HG03521 (cell line): ENCODE data around the gene PDS5B.
A peak's percentile ranks its signal among the peaks of the same experiment; 100 is the strongest.
"Not testable (repeated sequence)": the region's sequence is repeated elsewhere in the genome, so short reads cannot be mapped to it uniquely, and the experiment has no call there.

ENCODE experiments used
- ATAC-seq: cut with Tn5 transposase; IDR thresholded peaks from one replicate; pipeline ENCODE4 v1.9.1; 2021; ENCODE audit warnings: mild to moderate bottlenecking, moderate library complexity; ENCODE audit not compliant: unreplicated experiment

PDS5B gene

GRCh38 chr13:32761472-32761871 is 175.2 kb downstream of the PDS5B start:
- ATAC-seq: no peak

DNA sequence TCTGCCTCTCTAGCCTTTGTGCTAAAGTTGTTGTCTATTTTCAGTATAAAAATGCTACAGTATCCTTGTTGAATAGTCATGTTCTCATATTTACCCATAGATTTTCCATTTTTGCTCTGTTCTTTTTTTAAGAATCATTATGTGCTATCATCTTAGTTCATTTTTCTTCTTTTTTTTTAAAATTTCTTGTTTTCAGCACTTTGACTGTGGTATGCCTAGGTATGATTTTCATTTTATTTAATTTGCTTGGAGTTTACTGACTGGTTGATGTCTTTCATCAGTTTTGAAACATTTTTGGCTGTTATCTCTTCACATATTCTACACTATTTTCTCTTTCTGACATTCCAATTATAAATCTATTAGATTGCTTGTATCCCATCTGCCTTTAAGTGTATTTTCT is 192.9 kb downstream of the PDS5B start:
- no peak for ATAC-seq

DNA sequence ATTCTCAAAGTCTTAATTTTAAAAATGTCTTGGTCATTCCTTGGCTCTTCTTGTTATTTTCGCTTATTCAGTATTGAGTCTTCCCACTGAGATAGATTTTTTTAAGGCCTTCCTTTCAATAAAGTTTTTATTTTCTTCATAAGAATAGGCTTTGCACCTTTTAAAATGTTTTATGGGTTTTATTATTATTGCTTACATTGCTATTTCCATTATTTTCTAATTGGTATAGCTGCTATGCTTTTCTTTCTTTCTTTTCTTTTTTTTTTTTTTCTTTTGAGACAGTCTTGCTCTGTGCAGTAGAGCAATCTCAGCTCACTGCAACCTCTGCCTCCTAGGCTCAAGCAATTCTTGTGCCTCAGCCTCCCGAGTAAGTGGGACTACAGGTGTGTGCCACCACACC is 195.7 kb downstream of the PDS5B start:
- no peak for ATAC-seq

- ATAC-seq: no peak
Observed at GRCh38 chr13:32783067-32783466, 196.8 kb downstream of the PDS5B start.

DNA sequence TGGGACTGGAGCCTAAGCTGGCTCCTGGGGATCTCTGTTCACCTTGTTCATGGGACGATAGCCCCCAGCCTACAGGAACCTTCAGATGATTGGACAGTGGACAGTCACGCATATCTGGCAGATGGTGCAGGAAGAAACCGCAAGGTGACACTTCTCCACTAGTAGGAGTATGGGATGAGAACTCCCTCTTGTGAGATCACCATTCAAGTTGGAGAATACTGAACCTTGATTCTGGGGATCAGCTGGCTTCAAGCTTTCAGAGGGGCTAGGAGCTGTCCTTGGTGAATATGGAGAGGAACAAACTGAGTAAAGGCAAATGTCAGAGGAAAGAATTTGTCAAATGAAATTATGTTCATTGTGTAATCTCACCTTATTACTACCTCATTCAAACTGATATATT is 204.5 kb downstream of the PDS5B start:
- ATAC-seq: no peak

DNA sequence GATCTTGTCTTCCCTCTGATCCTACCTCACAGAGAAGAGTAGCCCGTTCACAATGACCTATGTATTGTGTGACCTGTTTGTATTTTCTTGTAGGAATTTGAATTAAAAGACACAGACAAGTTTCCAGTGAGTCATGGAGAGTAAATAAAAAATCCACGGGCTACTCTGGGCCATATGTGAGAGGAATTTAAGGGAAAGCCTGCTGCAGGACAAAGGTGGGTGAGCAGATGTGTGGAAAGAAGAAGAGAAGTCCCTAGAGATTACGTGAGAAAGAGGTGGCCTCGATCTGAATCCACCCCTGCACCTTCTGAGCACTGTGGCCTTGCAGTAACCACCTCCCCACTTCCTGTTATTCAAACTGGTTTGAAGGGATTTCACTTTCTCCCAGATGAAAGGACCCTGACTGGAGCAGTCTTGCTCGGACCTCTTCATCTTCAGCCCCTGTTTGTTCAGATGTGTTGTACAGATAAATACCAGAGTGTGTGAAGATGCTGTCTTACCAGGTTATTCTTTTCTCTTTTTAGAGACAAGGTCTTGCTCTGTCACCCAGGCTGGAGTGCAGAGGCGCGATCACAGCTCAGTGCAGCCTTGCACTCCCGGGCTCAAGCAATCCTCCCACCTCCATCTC is 205.4 kb downstream of the PDS5B start:
- peak; percentile 73 for ATAC-seq

- no peak for ATAC-seq
Observed at GRCh38 chr13:32796754-32797153, 210.5 kb downstream of the PDS5B start.

DNA sequence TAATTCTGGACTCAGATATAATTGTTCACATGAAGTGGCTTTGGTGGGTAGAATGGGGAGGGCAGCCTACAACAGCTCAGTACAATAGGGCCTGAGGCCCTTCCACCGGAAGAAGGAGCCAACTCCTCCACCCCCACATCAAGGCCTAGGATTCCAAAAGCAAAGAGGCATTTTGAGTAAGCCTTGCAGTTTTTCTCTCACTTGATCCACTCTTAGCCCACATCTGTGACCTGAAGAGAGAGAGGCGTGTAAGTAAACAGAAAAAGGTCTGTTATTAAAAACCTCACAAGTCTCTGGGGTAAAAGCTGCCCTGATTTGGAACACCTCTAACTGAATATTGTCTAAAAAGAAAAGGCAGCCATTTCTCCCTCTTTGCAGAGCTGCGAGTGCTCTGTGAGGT is 215.9 kb downstream of the PDS5B start:
- ATAC-seq: no peak

- ATAC-seq: no peak
Observed at GRCh38 chr13:32804673-32805230, 218.5 kb downstream of the PDS5B start.

GRCh38 chr13:32811297-32811800 is 225.1 kb downstream of the PDS5B start:
- peak; percentile 65 for ATAC-seq

DNA sequence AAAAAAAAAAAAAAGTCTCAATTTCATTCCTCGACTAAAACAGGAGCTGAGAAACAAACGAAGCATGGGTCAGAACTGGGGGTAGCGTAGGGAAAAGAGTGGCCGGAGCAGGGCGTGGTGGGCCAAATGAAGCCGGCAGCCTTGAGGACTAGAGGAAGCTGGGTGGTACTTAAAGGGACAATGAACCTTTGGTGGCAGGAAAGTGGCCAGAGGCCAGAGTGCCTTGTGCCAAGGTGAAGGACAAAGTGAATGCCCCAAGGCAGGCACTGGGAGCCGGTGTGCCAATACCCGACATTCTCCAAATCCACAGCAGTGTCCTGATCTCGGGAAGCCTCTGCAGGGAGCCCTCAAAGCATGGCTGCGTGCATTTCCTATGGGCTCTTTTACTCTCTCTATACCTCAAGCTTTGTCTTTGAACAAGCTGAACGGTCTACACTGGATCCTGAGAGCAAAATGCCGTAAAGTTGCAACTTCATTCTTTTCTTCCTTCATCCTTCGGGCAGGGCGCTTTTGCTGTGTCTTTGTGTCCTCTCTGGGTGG is 235.0 kb downstream of the PDS5B start:
- no peak for ATAC-seq

DNA sequence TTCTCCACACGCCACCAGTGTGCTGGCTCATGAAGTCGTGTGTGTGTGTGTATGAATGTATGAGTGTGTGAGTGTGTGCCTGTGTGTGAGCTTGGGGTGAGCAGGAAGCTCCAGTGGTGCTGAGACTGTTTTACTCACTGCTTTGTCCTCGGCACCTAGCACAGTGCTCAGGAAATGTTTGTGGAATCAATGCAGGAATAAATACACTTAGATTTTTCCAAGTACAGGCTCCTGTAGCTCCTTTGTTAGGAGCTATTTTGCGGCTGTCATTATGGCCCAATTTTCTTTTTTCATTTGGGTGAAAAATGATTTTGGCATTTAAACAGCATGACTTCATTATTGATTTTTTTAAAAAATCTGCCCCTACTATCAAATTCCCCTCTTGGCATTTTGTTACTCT is 236.5 kb downstream of the PDS5B start:
- ATAC-seq: no peak

- ATAC-seq: no peak
Observed at GRCh38 chr13:32823597-32823996, 237.3 kb downstream of the PDS5B start.

DNA sequence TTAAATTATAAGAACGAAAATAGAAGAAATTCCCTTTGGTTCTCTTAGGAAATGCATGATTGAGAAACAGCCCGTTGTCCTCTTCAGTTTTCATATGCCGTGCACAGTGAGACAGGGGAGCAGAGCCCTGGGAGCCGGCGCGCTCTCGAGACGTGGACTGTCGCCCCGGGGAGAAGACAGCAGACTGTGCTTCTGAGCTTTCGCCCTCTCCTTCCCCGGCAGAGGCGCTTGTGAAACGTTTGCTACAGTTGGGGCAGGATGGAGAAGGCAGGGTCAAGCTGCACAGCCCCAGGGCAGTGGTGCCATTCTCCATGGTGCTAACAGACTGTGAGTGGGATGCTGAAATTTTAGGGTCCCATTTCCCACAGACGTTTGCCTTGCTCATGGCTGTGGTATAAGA is 237.8 kb downstream of the PDS5B start:
- ATAC-seq: no peak

- ATAC-seq: no peak
Observed at GRCh38 chr13:32824675-32825074, 238.4 kb downstream of the PDS5B start.

- no peak for ATAC-seq
Observed at GRCh38 chr13:32825481-32825880, 239.2 kb downstream of the PDS5B start.

DNA sequence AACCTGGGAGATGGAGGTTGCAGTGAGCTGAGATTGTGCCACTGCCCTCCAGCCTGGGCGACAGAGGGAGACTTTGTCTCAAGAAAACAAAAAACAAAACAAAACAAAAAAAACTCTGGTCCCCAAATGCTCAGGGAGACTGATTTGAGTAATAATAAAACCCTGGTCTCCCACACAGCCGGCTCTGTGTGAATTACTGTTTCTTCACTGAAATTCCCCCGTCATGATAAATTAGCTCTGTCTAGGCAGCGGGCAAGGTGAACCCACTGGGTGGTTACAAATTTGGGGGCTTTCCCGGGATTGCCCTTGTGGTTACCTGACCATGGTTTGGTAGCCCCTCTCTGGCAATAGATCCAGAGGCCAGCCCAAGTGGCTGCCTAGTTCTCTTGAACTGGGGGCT is 240.1 kb downstream of the PDS5B start:
- ATAC-seq: not testable (repeated sequence)
